Mesenchymal stem cell (in vitro differentiated cells and primary cell): ENCODE measurements around the gene JAK2.
A peak's percentile ranks its signal among the peaks of the same experiment; 100 is the strongest.

ENCODE experiments used
- DNase-seq: peaks from one replicate; pipeline ENCODE4 v3.0.0-alpha.2; 2013
- H2AFZ ChIP-seq: one replicate; pipeline ENCODE4 v1.6.1; 2013; ENCODE audit warnings: low read depth, mild to moderate bottlenecking, control low read depth, inconsistent platforms, low read length, moderate library complexity
- H2AK5ac ChIP-seq: 2 replicates; pipeline ENCODE4 v1.6.1; 2013; ENCODE audit warnings: low read length, moderate library complexity, mild to moderate bottlenecking, inconsistent platforms; ENCODE audit not compliant: severe bottlenecking
- H2BK120ac ChIP-seq: one replicate; pipeline ENCODE4 v1.6.1; 2013; ENCODE audit warnings: low read depth, mild to moderate bottlenecking, inconsistent platforms, low read length, moderate library complexity
- H2BK12ac ChIP-seq, 2 experiments: one replicate each; pipeline ENCODE4 v1.6.1; 2013; ENCODE audit warnings: inconsistent platforms in 2 of 2, low read length in 2 of 2, mild to moderate bottlenecking in 2 of 2, moderate library complexity in 2 of 2, control low read depth in 1 of 2
- H2BK15ac ChIP-seq: one replicate; pipeline ENCODE4 v1.6.1; 2013; ENCODE audit warnings: mild to moderate bottlenecking, low read depth, inconsistent platforms; ENCODE audit not compliant: poor library complexity, severe bottlenecking
- H2BK5ac ChIP-seq: 2 replicates; pipeline ENCODE4 v1.6.1; 2013; ENCODE audit warnings: low read depth, mild to moderate bottlenecking, low read length, control low read depth, inconsistent platforms; ENCODE audit not compliant: poor library complexity, severe bottlenecking
- H3K14ac ChIP-seq, 2 experiments: one replicate each; pipeline ENCODE4 v1.6.1; 2013; ENCODE audit warnings: inconsistent platforms in 2 of 2, low read length in 2 of 2, control low read depth in 1 of 2, mild to moderate bottlenecking in 1 of 2, moderate library complexity in 1 of 2
- H3K18ac ChIP-seq, 2 experiments: one replicate each; pipeline ENCODE4 v1.6.1; 2013; ENCODE audit warnings: inconsistent platforms in 2 of 2, low read length in 2 of 2, control low read depth in 1 of 2, low read depth in 1 of 2, mild to moderate bottlenecking in 1 of 2
- H3K23ac ChIP-seq, 2 experiments: one replicate each; pipeline ENCODE4 v1.6.1; 2013; ENCODE audit warnings: inconsistent platforms in 2 of 2, low read length in 2 of 2, mild to moderate bottlenecking in 2 of 2, moderate library complexity in 2 of 2, control low read depth in 1 of 2
- H3K27ac ChIP-seq: 2 replicates; pipeline ENCODE4 v1.5.1; 2013; ENCODE audit warnings: mild to moderate bottlenecking, moderate library complexity, low read length, control low read depth, inconsistent platforms; ENCODE audit not compliant: poor library complexity, severe bottlenecking
- H3K27me3 ChIP-seq, 2 experiments: 2 replicates each; pipeline versions ENCODE4 v1.6.1 to v1.7.0; 2013; ENCODE audit warnings: low read length in 2 of 2, mild to moderate bottlenecking in 2 of 2, moderate library complexity in 2 of 2, control low read depth in 1 of 2, inconsistent platforms in 1 of 2; ENCODE audit not compliant: control insufficient read depth in 1 of 2, insufficient read depth in 1 of 2
- H3K36me3 ChIP-seq, 2 experiments: 2 replicates each; pipeline versions ENCODE4 v1.6.1 to v1.7.0; 2013; ENCODE audit warnings: low read length in 2 of 2, control low read depth in 1 of 2, inconsistent platforms in 1 of 2, low read depth in 1 of 2, mild to moderate bottlenecking in 1 of 2; ENCODE audit not compliant: insufficient read depth in 2 of 2, control insufficient read depth in 1 of 2
- H3K4ac ChIP-seq, 2 experiments: one replicate each; pipeline ENCODE4 v1.6.1; 2013; ENCODE audit warnings: inconsistent platforms in 2 of 2, low read length in 2 of 2, mild to moderate bottlenecking in 2 of 2, moderate library complexity in 2 of 2, control low read depth in 1 of 2, low read depth in 1 of 2
- H3K4me1 ChIP-seq: 2 replicates; pipeline ENCODE4 v1.6.1; 2013; ENCODE audit warnings: low read depth, low read length, control low read depth; ENCODE audit not compliant: control insufficient read depth, insufficient read depth
- H3K4me2 ChIP-seq: 2 replicates; pipeline ENCODE4 v1.6.1; 2013; ENCODE audit warnings: low read length, mild to moderate bottlenecking, inconsistent platforms; ENCODE audit not compliant: poor library complexity, severe bottlenecking
- H3K4me3 ChIP-seq, 2 experiments: 2 replicates each; pipeline versions ENCODE4 v1.5.1 to v1.7.0; 2013; ENCODE audit warnings: low read length in 2 of 2, mild to moderate bottlenecking in 2 of 2, control low read depth in 1 of 2, low read depth in 1 of 2; ENCODE audit not compliant: insufficient read depth in 1 of 2
- H3K79me1 ChIP-seq: replicated peaks from 2 replicates; pipeline ENCODE4 v1.6.1; 2013; ENCODE audit warnings: mild to moderate bottlenecking, control low read depth, low read length, inconsistent platforms; ENCODE audit not compliant: poor library complexity, severe bottlenecking
- H3K9ac ChIP-seq: 2 replicates; pipeline ENCODE4 v1.7.0; 2013; ENCODE audit warnings: mild to moderate bottlenecking, low read length, moderate library complexity
- H3K9me3 ChIP-seq: 2 replicates; pipeline ENCODE4 v1.7.0; 2013; ENCODE audit warnings: mild to moderate bottlenecking, low read length; ENCODE audit not compliant: control insufficient read depth
- H4K8ac ChIP-seq: one replicate; pipeline ENCODE4 v1.6.1; 2013; ENCODE audit warnings: inconsistent platforms, mild to moderate bottlenecking, low read length, moderate library complexity
- H4K91ac ChIP-seq: one replicate; pipeline ENCODE4 v1.6.1; 2013; ENCODE audit warnings: mild to moderate bottlenecking, low read length, inconsistent platforms
- WGBS: methylation state at CpG from one replicate; pipeline ENCODE4 v1.1.7; 2013; ENCODE audit warnings: mixed read lengths; 5-methylcytosine and 5-hydroxymethylcytosine counted together

JAK2 gene

DNA sequence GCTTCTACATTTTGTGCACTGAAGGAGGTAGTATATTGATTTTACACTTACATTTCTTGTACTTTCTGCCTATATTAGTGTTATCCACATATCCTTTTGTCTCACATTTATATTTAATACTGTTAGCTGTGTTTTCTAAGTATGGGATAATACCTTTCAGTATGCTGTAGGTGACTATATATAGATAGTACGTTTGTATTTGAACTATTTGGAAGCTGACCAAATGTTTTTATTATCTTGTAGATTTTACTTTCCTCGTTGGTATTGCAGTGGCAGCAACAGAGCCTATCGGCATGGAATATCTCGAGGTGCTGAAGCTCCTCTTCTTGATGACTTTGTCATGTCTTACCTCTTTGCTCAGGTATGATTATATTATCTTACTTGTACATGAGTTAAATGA lies 59.1 kb downstream of the JAK2 start:
- H3K4me3 ChIP-seq: no peak overlapping the region
- H3K4me1 ChIP-seq: peaks cover 4% of the 10 kb centered on the region
- no peak overlapping the region for H3K14ac ChIP-seq
- H4K8ac ChIP-seq: no peak overlapping the region
- H2BK120ac ChIP-seq: no peak overlapping the region
- H3K4ac ChIP-seq: no peak overlapping the region
- H3K9me3 ChIP-seq: peaks cover 4% of the 10 kb centered on the region
- no peak overlapping the region for H4K91ac ChIP-seq
- H2BK15ac ChIP-seq: no peak overlapping the region
- no peak overlapping the region for H2BK5ac ChIP-seq
- no peak overlapping the region for H2AFZ ChIP-seq
- no peak overlapping the region for H2AK5ac ChIP-seq
- no peak for DNase-seq
- no peak overlapping the region for H3K18ac ChIP-seq
- no peak overlapping the region for H3K27ac ChIP-seq
- 93% methylated on average over 4 of the region's 4 CpGs for whole genome bisulfite sequencing
- peaks cover 22 to 32% of the 10 kb centered on the region in 2 experiments for H3K36me3 ChIP-seq
- no peak overlapping the region for H3K9ac ChIP-seq
- H3K79me1 ChIP-seq: peaks cover 16% of the 10 kb centered on the region
- H2BK12ac ChIP-seq: no peak overlapping the region
- no peak overlapping the region for H3K4me2 ChIP-seq
- no peaks in the 10 kb centered on the region for H3K27me3 ChIP-seq
- H3K23ac ChIP-seq: no peak overlapping the region

DNA sequence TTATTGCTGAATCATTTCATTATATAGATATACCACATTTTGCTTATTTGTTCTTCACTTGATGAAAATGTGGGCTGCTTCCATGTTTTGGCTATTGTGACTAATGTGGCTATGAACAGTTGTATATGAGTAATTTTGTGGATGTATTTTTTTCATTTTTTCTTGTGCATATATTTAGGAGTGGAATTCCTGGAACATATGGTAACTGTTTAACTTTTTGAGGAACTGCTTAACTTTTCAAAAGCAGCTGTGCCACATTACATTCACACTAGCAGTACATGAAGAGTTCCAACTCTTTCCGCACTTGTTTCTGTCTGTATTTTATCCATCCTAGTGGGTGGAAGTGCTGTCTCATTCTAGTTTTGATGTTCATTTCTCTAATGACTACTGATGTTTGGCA lies 67.8 kb downstream of the JAK2 start:
- Histone ChIP-seq H4K8ac (no peak overlapping the region), H3K9me3 (no peaks in the 10 kb centered on the region), H3K36me3 (peaks cover 0 to 53% of the 10 kb centered on the region in 2 experiments), H2BK15ac (no peak overlapping the region), H3K79me1 (no peaks in the 10 kb centered on the region), H3K4me1 (no peaks in the 10 kb centered on the region), H2AFZ (no peak overlapping the region), H3K18ac (no peak overlapping the region), H2BK12ac (no peak overlapping the region), H3K27me3 (no peaks in the 10 kb centered on the region), H3K4me3 (no peak overlapping the region), H3K14ac (no peak overlapping the region), H3K27ac (no peak overlapping the region), H3K4me2 (no peak overlapping the region), H2AK5ac (no peak overlapping the region), H2BK120ac (no peak overlapping the region), H4K91ac (no peak overlapping the region), H3K9ac (no peak overlapping the region), H3K4ac (no peak overlapping the region), H3K23ac (no peak overlapping the region), H2BK5ac (no peak overlapping the region)
- DNase-seq: peak; percentile 6
- WGBS: 100% methylated on average over 1 of the region's 1 CpG

DNA sequence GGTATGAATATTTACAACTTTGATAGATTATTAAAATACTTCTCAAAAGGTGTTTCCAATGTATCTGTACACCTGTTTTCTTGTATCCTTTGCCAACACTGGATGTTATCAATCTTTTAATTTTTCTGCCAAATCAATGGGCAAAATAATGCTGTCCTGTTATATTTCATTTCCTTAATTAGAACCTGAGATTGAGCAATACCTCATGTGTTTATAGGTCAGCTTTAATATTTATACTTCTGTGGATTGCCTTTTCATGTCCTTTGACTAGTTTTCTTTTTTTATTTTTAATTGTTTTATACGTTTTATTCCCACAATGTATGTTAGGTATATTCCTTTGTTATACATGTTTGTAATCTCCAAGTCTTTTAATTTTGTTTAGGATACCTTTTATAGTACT lies 77.6 kb downstream of the JAK2 start:
- Histone ChIP-seq H3K9me3 (no peaks in the 10 kb centered on the region), H4K91ac (no peak overlapping the region), H3K4me2 (no peak overlapping the region), H2BK5ac (no peak overlapping the region), H2AFZ (no peak overlapping the region), H4K8ac (no peak overlapping the region), H3K4me1 (no peaks in the 10 kb centered on the region), H3K4ac (no peak overlapping the region), H3K18ac (no peak overlapping the region), H3K4me3 (no peak overlapping the region), H2AK5ac (no peak overlapping the region), H2BK15ac (no peak overlapping the region), H2BK12ac (no peak overlapping the region), H3K14ac (no peak overlapping the region), H3K79me1 (no peaks in the 10 kb centered on the region), H2BK120ac (no peak overlapping the region), H3K27ac (no peak overlapping the region), H3K27me3 (no peaks in the 10 kb centered on the region), H3K23ac (no peak overlapping the region), H3K36me3 (peaks cover 3 to 43% of the 10 kb centered on the region in 2 experiments), H3K9ac (no peak overlapping the region)
- no CpG with 5 or more reads among the region's 1 CpG for WGBS
- DNase-seq: no peak

DNA sequence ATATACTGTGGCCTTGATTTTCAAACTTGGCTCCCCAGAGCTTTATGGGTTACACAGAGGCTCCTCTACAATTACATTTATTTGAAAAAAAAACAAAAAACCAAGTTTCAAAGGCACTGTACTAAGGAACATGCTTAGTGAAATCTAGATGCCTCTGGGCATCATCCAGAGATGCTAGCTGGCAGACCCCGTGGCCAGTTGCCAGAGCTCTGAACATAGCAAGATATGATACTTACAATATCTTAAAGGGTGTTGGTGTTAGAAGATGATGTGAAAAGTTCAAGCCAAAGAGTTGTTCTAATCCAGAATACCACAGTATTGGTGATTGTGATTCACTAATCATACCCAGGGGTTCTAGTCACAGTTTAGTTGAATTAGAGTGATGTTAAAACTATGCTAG lies 87.8 kb downstream of the JAK2 start:
- 94% methylated on average over 1 of the region's 1 CpG for WGBS
- H3K23ac ChIP-seq: no peak overlapping the region
- no peak overlapping the region for H2BK15ac ChIP-seq
- no peak overlapping the region for H2BK12ac ChIP-seq
- no peak overlapping the region for H4K91ac ChIP-seq
- no peak overlapping the region for H3K9ac ChIP-seq
- no peak overlapping the region for H3K4ac ChIP-seq
- H2BK120ac ChIP-seq: no peak overlapping the region
- H2AK5ac ChIP-seq: no peak overlapping the region
- no peak overlapping the region for H2BK5ac ChIP-seq
- H2AFZ ChIP-seq: no peak overlapping the region
- H4K8ac ChIP-seq: no peak overlapping the region
- H3K36me3 ChIP-seq: peaks cover 0 to 79% of the 10 kb centered on the region in 2 experiments
- H3K9me3 ChIP-seq: no peaks in the 10 kb centered on the region
- DNase-seq: no peak
- H3K4me2 ChIP-seq: no peak overlapping the region
- H3K4me3 ChIP-seq: no peak overlapping the region
- no peaks in the 10 kb centered on the region for H3K4me1 ChIP-seq
- H3K27me3 ChIP-seq: no peaks in the 10 kb centered on the region
- no peak overlapping the region for H3K14ac ChIP-seq
- no peak overlapping the region for H3K27ac ChIP-seq
- H3K18ac ChIP-seq: no peak overlapping the region
- no peaks in the 10 kb centered on the region for H3K79me1 ChIP-seq
